Measurements from ENCODE around the gene ELL3. TPM values are rescaled to one million over a fixed set of nuclear protein-coding genes. Genes with fewer than 3 reads are reported as not detected.
A peak's percentile ranks its signal among the peaks of the same experiment; 100 is the strongest.

ELL3 gene
- total RNA-seq, 2 donors from 2014 or later, result 23.3 to 34.9 TPM

DNA sequence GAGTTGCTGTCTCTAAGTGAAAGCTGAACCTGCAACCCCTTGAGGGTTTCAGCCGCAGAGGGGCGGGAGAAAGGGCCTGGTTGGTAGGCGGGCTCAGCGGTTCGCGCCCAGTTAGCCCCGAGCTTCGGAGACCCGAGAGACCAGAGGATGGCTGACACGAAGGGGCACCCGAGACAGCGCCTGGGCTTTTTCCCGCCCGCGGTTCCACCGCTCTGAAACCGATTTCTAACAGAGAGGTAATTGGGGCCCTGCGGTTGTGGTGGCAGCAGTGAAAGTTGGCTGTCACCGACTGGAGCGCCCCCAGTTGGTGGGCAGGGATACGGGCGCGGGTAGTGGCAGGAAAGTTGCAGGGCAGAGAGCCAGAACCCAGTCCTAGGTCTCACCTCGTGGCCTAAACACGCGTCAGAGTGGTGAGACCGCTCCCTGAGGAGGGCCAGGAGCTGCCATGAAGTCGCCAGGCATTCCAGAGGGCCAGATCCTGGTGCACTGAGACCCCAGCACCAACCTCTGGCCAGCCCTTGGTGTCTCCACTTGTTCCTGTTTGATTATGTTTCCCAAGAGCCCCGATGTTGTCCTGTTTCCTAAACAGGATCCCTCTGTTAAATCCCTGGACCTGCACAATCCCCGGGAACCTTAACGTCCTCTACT, 625 bp upstream of the ELL3 start:
- no peaks in the 10 kb centered on the region for H3K4me1 ChIP-seq
- TF ChIP-seq, protein P1, sequence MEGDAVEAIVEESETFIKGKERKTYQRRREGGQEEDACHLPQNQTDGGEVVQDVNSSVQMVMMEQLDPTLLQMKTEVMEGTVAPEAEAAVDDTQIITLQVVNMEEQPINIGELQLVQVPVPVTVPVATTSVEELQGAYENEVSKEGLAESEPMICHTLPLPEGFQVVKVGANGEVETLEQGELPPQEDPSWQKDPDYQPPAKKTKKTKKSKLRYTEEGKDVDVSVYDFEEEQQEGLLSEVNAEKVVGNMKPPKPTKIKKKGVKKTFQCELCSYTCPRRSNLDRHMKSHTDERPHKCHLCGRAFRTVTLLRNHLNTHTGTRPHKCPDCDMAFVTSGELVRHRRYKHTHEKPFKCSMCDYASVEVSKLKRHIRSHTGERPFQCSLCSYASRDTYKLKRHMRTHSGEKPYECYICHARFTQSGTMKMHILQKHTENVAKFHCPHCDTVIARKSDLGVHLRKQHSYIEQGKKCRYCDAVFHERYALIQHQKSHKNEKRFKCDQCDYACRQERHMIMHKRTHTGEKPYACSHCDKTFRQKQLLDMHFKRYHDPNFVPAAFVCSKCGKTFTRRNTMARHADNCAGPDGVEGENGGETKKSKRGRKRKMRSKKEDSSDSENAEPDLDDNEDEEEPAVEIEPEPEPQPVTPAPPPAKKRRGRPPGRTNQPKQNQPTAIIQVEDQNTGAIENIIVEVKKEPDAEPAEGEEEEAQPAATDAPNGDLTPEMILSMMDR (IDR thresholded peaks at IDR 0.05), result peak; percentile 83
- peak overlapping the region; percentile 66 for H3K4me3 ChIP-seq
- peaks cover 4% of the 10 kb centered on the region for H3K36me3 ChIP-seq
- no peaks in the 10 kb centered on the region for H3K9me3 ChIP-seq
- DNase-seq, result peak; percentile 89
- peak overlapping the region; percentile 96 for H3K27ac ChIP-seq
- intact Hi-C loops (cut with DNase I), result no loop called here
- H3K27me3 ChIP-seq, result no peaks in the 10 kb centered on the region
- H3K9ac ChIP-seq (ENCODE audit: low read depth in 2 of 2, low read length in 2 of 2), result peak overlapping the region; percentile 75 to 95

DNA sequence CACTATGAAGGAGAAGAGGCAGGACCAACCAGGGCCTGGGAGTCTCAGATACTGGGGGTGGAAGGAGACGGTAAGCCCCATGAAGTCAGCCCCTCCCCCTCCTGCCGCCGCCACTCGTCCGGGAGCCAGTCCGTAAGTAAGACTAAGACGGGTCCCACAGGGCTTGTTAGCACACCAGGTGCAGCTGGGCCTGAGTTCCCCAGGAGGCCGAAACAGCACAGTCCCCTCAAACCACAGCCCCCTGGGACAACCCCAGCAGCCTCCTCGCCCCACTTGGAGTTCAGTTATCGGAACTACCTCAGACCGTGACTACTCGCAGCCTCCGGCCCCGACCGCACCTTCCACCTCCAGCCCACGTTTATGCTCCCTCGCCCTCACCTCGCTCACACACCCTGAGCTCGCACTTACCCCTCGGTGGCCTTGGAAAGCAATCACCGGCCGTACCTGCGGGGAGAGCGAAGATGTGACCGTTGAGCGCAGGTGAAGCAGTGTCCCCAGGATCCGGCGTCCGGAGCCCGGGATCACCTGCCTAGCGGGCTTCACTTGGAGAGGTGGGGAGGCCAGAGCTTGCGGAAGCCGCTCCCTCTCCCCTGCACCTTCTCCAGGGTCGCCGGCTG, 557 bp downstream of the ELL3 start:
- Histone ChIP-seq H3K4me1 (no peaks in the 10 kb centered on the region), H3K9ac (ENCODE audit: low read depth in 2 of 2, low read length in 2 of 2) (peak overlapping the region; percentile 78 to 95), H3K27me3 (no peaks in the 10 kb centered on the region), H3K36me3 (peaks cover 4% of the 10 kb centered on the region), H3K9me3 (no peaks in the 10 kb centered on the region), H3K4me3 (peak overlapping the region; percentile 66), H3K27ac (peak overlapping the region; percentile 96)
- intact Hi-C loops (cut with DNase I), result no loop called here
- DNase-seq, result peak; percentile 62
- TF ChIP-seq, protein P1 (IDR thresholded peaks at IDR 0.05), result no peak

DNA sequence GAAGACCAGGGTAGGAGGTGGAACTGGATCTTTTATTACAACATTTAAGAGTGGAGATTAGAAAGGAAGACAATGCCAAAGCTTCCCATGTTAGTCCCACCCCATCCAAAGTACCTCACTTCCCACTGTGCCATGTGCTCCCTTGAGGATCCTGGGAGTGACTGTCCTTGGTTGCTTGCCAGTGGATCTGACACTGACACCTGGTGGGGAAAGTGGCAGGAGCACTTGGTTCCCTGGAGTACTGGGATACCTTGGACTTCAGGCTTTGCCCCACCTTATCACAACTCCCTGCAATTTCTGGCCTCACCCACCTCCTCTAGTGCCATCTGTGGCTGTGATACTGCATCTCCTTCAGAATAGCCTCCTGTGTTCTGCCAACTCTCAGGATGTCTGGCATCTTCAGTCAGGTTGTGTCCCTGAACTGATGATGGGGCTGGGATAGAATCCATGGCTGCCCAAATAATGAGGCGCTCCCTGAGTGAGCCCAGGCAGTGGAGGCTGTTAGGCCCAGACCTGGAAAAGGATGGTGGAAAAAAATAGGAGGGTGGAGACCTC, 1.3 kb downstream of the ELL3 start:
- Histone ChIP-seq H3K4me3 (peak overlapping the region; percentile 66), H3K9me3 (no peaks in the 10 kb centered on the region), H3K9ac (ENCODE audit: low read depth in 2 of 2, low read length in 2 of 2) (peak overlapping the region; percentile 78 to 95), H3K4me1 (no peaks in the 10 kb centered on the region), H3K27me3 (no peaks in the 10 kb centered on the region), H3K36me3 (peaks cover 4% of the 10 kb centered on the region), H3K27ac (peak overlapping the region; percentile 96)
- intact Hi-C loops (cut with DNase I), result no loop called here
- TF ChIP-seq, protein P1 (IDR thresholded peaks at IDR 0.05), result peak; percentile 58
- DNase-seq, result peak; percentile 95

DNA sequence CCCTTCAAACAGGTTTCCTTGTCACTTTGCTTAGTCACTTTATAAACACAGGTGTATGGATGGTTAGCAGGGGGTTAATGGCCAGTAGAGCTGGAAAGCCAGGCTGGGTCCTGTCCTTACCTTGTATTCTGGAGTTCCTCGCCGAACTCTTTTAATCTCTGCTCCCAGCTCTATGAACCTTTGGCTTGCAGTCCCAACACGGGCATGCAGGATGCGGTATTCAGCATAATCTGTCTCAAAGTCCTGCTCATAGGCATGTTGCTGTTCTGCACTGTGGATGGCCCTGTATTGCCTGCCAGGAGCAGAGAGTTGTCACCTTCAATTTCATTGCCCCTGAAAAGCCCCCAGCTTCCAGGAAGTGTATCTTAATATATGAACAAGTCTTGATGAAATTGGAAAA, 2.7 kb downstream of the ELL3 start:
- no peak for DNase-seq
- H3K4me1 ChIP-seq, result no peaks in the 10 kb centered on the region
- no peak overlapping the region for H3K27ac ChIP-seq
- H3K27me3 ChIP-seq, result no peaks in the 10 kb centered on the region
- intact Hi-C loops (cut with DNase I), result no loop called here
- H3K9me3 ChIP-seq, result no peaks in the 10 kb centered on the region
- TF ChIP-seq, protein P1 (IDR thresholded peaks at IDR 0.05), result no peak
- no peak overlapping the region for H3K4me3 ChIP-seq
- H3K36me3 ChIP-seq, result peaks cover 4% of the 10 kb centered on the region
- H3K9ac ChIP-seq (ENCODE audit: low read depth in 2 of 2, low read length in 2 of 2), result no peak overlapping the region

- H3K27ac ChIP-seq, result no peak overlapping the region
- intact Hi-C loops (cut with DNase I), result no loop called here
Measured at GRCh38 chr15:43772624-43773023, 4.1 kb downstream of the ELL3 start.

More at GRCh38 chr15:43772624-43773023, 4.1 kb downstream of the ELL3 start:
- TF ChIP-seq, protein P1 (IDR thresholded peaks at IDR 0.05), result no peak
- no peak for DNase-seq
- H3K36me3 ChIP-seq, result peaks cover 13% of the 10 kb centered on the region
- no peaks in the 10 kb centered on the region for H3K27me3 ChIP-seq
- no peaks in the 10 kb centered on the region for H3K4me1 ChIP-seq
- no peak overlapping the region for H3K9ac ChIP-seq (ENCODE audit: low read depth in 2 of 2, low read length in 2 of 2)
- H3K9me3 ChIP-seq, result no peaks in the 10 kb centered on the region
- H3K4me3 ChIP-seq, result no peak overlapping the region
